BJ (cell line): Measurements from ENCODE around the gene TSPAN18. TPM values are rescaled to one million over a fixed set of nuclear protein-coding genes. Genes with fewer than 3 reads are reported as not detected.

Experiments
- CTCF ChIA-PET: fragments of 350-600 bp; formaldehyde crosslinking; extraction: SDS; loops from one replicate; lab custom pipeline; 2021; ENCODE audit warnings: antibody characterized with exemption, inconsistent platforms; lab: Yijun Ruan, JAX
- POLR2A ChIA-PET: fragments of 300-600 bp; sonication (Branson Sonifier 250); formaldehyde crosslinking; extraction: SDS; loops from one replicate; lab custom pipeline; 2021; ENCODE audit warnings: antibody characterized with exemption; lab: Charles Lee
- DNase-seq: peaks from one replicate; pipeline ENCODE4 v3.0.0-alpha.2; 2011; ENCODE audit warnings: low read depth
- H3K27me3 ChIP-seq: 2 replicates; pipeline ENCODE4 v1.6.0; 2011; ENCODE audit warnings: low read length; ENCODE audit not compliant: control insufficient read depth, insufficient read depth
- H3K36me3 ChIP-seq: 2 replicates; pipeline ENCODE4 v1.5.1; 2011; ENCODE audit warnings: low read length; ENCODE audit not compliant: control insufficient read depth, insufficient read depth
- H3K4me3 ChIP-seq: 2 replicates; pipeline ENCODE4 v1.5.1; 2011; ENCODE audit warnings: low read depth, mild to moderate bottlenecking, control low read depth, low read length
- CTCF ChIP-seq: IDR thresholded peaks from 2 replicates; pipeline ENCODE4 v1.5.1; 2011; ENCODE audit warnings: low read depth, mild to moderate bottlenecking, control low read depth, inconsistent platforms, low read length, moderate library complexity; ENCODE audit not compliant: insufficient read depth
- polyA plus RNA-seq: library from polyadenylated mRNA; depleted of rRNA; stranded (reverse); fragments of >200 nt; gene quantifications from 2 replicates; pipeline ENCODE4 v1.2.3, GENCODE V29; 2011

The TSPAN18 gene
- polyA plus RNA-seq, 1 experiment: 0.55 TPM

- Histone ChIP-seq H3K36me3 (peaks cover 8% of the 10 kb centered on the region), H3K27me3 (no peaks in the 10 kb centered on the region), H3K4me3 (no peak overlapping the region)
- no peak for TF ChIP-seq CTCF
- POLR2A ChIA-PET: no interaction called here
- DNase-seq: no peak
- CTCF ChIA-PET: interaction anchor here (3.6 to 24.5 kb wide), 3 partner anchors 10 to 154 kb away, joined by 22 to 1245 read pairs (median 48); no protein-coding TSS in a partner anchor
Measured at GRCh38 chr11:44947114-44947513, 220.4 kb downstream of the TSPAN18 start.

- Histone ChIP-seq H3K4me3 (no peak overlapping the region), H3K36me3 (peaks cover 8% of the 10 kb centered on the region), H3K27me3 (no peaks in the 10 kb centered on the region)
- ChIA-PET POLR2A (no interaction called here), CTCF (interaction anchor here (0.6 to 24.5 kb wide), 5 partner anchors 8 to 153 kb away, joined by 3 to 1245 read pairs (median 22); no protein-coding TSS in a partner anchor)
- DNase-seq: no peak
- TF ChIP-seq CTCF: no peak
Measured at GRCh38 chr11:44948155-44948554, 221.4 kb downstream of the TSPAN18 start.

GRCh38 chr11:44949160-44950030, 222.6 kb downstream of the TSPAN18 start:
- TF ChIP-seq CTCF: peak; percentile 73
- H3K4me3 ChIP-seq: peak overlapping the region; percentile 92
- POLR2A ChIA-PET: no interaction called here
- peaks cover 6% of the 10 kb centered on the region for H3K36me3 ChIP-seq
- H3K27me3 ChIP-seq: no peaks in the 10 kb centered on the region
- CTCF ChIA-PET: interaction anchor here (1.0 to 24.5 kb wide), 10 partner anchors 8 to 156 kb away, joined by 3 to 1245 read pairs (median 9); no protein-coding TSS in a partner anchor
- DNase-seq: no peak

GRCh38 chr11:44950031-44950624, 223.4 kb downstream of the TSPAN18 start:
- peak overlapping the region; percentile 92 for H3K4me3 ChIP-seq
- POLR2A ChIA-PET: no interaction called here
- CTCF ChIA-PET: interaction anchor here (0.7 to 1.4 kb wide), 10 partner anchors 9 to 155 kb away, joined by 3 to 11 read pairs (median 4); no protein-coding TSS in a partner anchor
- no peak for TF ChIP-seq CTCF
- DNase-seq: no peak
- no peaks in the 10 kb centered on the region for H3K27me3 ChIP-seq
- peaks cover 5% of the 10 kb centered on the region for H3K36me3 ChIP-seq
